Heart left ventricle (tissue), 13 donors: ENCODE data around the gene DDN.

Experiments used
- CTCF ChIP-seq, 12 donors: fragments of 200-600 bp; sonication (generic) in 4 of 12; IDR thresholded peaks; one replicate each; pipeline versions ENCODE4 v1.5.0 to v1.8.0; 2018 to 2022; ENCODE audit warnings: antibody characterized with exemption in 12 of 12, mild to moderate bottlenecking in 5 of 12
- POLR2A ChIP-seq, 2 donors: fragments of 450-650 bp; IDR thresholded peaks; one replicate each; pipeline ENCODE4 v1.6.1; 2017; ENCODE audit warnings: antibody characterized with exemption in 2 of 2, mild to moderate bottlenecking in 2 of 2, moderate library complexity in 2 of 2
- donor health status: ischemic (EF 13 %, LVEDD 7.1; RV severe dilation, severe dysfunction).
- donor health status: DM: no; HTN: yes; CAD: no.
- donor health status: DM: no; HTN: no; CAD: no.
- donor health status: ischemic (EF 25% LVEDD 6.9; RV normal size, moderate dysfunction).
- donor health status: ischemic (EF 25% LVEDD 5.7; RV mildly dilated, moderate dysfunction).
- donor health status: ischemic (EF 35%, LVEDD 5.7; RV mildly dilated, moderate dysfunction).
- donor health status: nonischemic (EF 11% LVEDD 7.7; RV severe dilation, severe dysfunction).
- donor health status: DM: yes; HTN: yes; CAD: no.
- donor health status: PGD.
- donor health status: ischemic (EF 29% LVEDD 5.4; RV normal size, mild dysfunction).
- donor health status: nonischemic (EF 23%, LVEDD 6.1; RV moderate dilation, normal function).

- TF ChIP-seq POLR2A (IDR thresholded peaks at IDR 0.05): no peak
- no peak for TF ChIP-seq CTCF (IDR thresholded peaks at IDR 0.05)
Measured at GRCh38 chr12:48991247-48992050, 7.7 kb downstream of the DDN start.
